H1 (cell line): Measurements from ENCODE around the gene C14orf93. TPM values are rescaled to one million over a fixed set of nuclear protein-coding genes. Genes with fewer than 3 reads are reported as not detected.

Source experiments
- ATF3 ChIP-seq: IDR thresholded peaks from 2 replicates; pipeline ENCODE4 v1.6.1; 2011; ENCODE audit warnings: low read depth, mild to moderate bottlenecking, low read length; ENCODE audit not compliant: insufficient read depth
- BCL11A ChIP-seq, 2 experiments: IDR thresholded peaks; one replicate each; pipeline ENCODE4 v1.6.1; 2011; ENCODE audit warnings: low read depth in 2 of 2, low read length in 2 of 2, mild to moderate bottlenecking in 2 of 2
- CHD2 ChIP-seq: IDR thresholded peaks from 2 replicates; pipeline ENCODE4 v1.6.1; 2012; ENCODE audit warnings: low read length, improper control_type of control experiment
- CHD7 ChIP-seq: fragments of 300-600 bp; sonication (generic); IDR thresholded peaks from 2 replicates; pipeline ENCODE4 v1.7.1; 2012; ENCODE audit warnings: low read length, moderate library complexity, mild to moderate bottlenecking, inconsistent platforms; ENCODE audit not compliant: insufficient replicate concordance
- EZH2 ChIP-seq: fragments of 200-600 bp; sonication (generic); IDR thresholded peaks from 2 replicates; pipeline ENCODE4 v1.7.1; 2012; ENCODE audit warnings: low read depth, mild to moderate bottlenecking, moderate library complexity, low read length, inconsistent platforms; ENCODE audit not compliant: severe bottlenecking
- HDAC6 ChIP-seq: IDR thresholded peaks from one replicate; pipeline ENCODE4 v1.7.1; 2012; ENCODE audit warnings: low read depth, mild to moderate bottlenecking, inconsistent platforms, low read length, moderate library complexity
- MAFK ChIP-seq: IDR thresholded peaks from 2 replicates; pipeline ENCODE4 v1.6.1; 2012; ENCODE audit warnings: low read depth, mild to moderate bottlenecking, improper control_type of control experiment, low read length
- POLR2AphosphoS5 ChIP-seq: IDR thresholded peaks from 2 replicates; pipeline ENCODE4 v1.6.1; 2011; ENCODE audit warnings: low read depth, low read length
- RBBP5 ChIP-seq: IDR thresholded peaks from 2 replicates; pipeline ENCODE4 v1.7.1; 2012; ENCODE audit warnings: low read depth, mild to moderate bottlenecking, inconsistent platforms, low read length, moderate library complexity, borderline replicate concordance
- TAF7 ChIP-seq: optimal IDR thresholded peaks from 2 replicates; pipeline ENCODE3; 2011; ENCODE audit warnings: low read depth, mild to moderate bottlenecking, inconsistent platforms, low read length, moderate library complexity, borderline replicate concordance
- TEAD4 ChIP-seq: IDR thresholded peaks from 2 replicates; pipeline ENCODE4 v1.6.1; 2012; ENCODE audit warnings: low read depth, low read length, inconsistent platforms, mixed read lengths
- polyA plus RNA-seq, 7 experiments: library from polyadenylated mRNA; depleted of rRNA in 3 of 7; stranded (reverse) in 5 of 7; unstranded in 2 of 7; fragments of >200 nt in 5 of 7; fragments of 200-250 nt in 2 of 7; gene quantifications; 1 replicate in 5 of 7; 2 replicates in 1 of 7; 4 replicates in 1 of 7; pipeline versions ENCODE4 v1.2.1 to v1.2.3, GENCODE V29; 2011 to 2013; ENCODE audit warnings: missing spikeins in 2 of 7, mixed read lengths in 2 of 7
- total RNA-seq: library from RNA; stranded (reverse); fragmentation: NEBNext Ultra II Directional; extraction: Animal tissue kit (Norgen Biotek cat#: 25700); gene quantifications from 2 replicates; pipeline ENCODE4 v1.2.1, GENCODE V29; 2021

C14orf93 gene
- total and polyA plus RNA-seq, 2 of the 8 experiments (the other 6 are each of a cell fraction or from before 2014, with no cell fraction given): 7.8 to 8.2 TPM

- TF ChIP-seq CHD7: no peak
- no peak for TF ChIP-seq MAFK
- TF ChIP-seq TAF7: no peak
- no peak for TF ChIP-seq RBBP5
- no peak for TF ChIP-seq BCL11A (IDR thresholded peaks at IDR 0.05; ENCODE audit: low read depth in 2 of 2, low read length in 2 of 2)
- no peak for TF ChIP-seq HDAC6
- no peak for TF ChIP-seq POLR2AphosphoS5
- TF ChIP-seq ATF3: no peak
- TF ChIP-seq EZH2: no peak
- TF ChIP-seq CHD2: no peak
- TF ChIP-seq TEAD4: no peak
Measured at GRCh38 chr14:23024612-23025075, 14.7 kb upstream of the C14orf93 start (continued).
